ENCODE measurements around the gene GASK1A. TPM values are rescaled to one million over a fixed set of nuclear protein-coding genes. Genes with fewer than 3 reads are reported as not detected.

Gene GASK1A
- total and polyA plus RNA-seq, 2 of the 8 experiments (the other 6 are each of a cell fraction or from before 2014, with no cell fraction given) = 4.7 to 7.9 TPM

DNA sequence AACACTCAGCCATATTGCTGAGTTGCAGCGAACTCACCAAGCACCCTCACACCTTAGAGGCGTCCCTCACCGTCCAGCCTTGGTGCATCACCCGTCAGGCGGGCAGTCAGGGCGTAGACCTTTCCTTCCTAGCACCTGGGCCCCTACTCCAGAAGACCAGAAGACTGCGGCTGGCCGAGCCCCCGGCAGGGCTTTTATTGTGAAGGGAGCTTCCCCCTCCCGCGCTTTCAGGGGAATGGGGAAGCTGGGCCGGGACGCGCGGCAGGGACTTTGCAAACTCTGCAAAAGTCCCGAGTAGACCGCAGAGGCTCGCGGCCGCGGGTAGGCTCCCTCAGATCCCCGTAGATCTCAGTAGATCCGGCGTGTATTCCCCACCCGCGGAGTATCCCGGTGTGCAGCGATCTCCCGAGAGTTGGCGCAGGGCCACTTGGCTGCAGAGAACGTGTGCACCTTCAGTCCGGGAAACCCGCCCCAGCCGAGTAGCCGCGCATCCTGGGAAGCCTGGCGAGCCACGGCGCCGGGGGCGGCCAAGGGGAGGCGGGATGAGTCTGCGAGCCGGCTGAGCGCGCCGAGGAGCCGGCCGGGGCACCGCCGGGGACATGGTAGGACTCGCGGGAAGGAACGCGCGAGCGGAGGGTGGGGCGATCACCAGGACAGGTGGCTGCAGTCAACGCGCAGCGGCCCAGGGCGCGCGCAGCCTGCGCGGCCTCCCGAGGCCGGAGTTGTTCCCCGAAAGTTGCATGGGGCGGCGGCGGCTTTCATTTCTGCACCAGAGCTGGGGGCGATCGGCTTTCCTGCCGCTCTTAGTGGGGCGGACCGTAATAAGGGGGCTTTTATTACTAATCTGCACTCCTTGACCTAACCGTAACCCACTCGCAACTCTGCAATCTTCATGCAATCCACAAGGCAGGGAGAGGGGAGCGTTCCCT is at the start of gene GASK1A (continued):
- TF ChIP-seq KDM4A (IDR thresholded peaks at IDR 0.05; ENCODE audit: low read depth, low read length, severe bottlenecking) (peak; percentile 90), CHD2 (IDR thresholded peaks at IDR 0.05; ENCODE audit: low read length) (0 out of 2 replicates have a peak, but pooled peaks have one; percentile 24), TAF1 (IDR thresholded peaks at IDR 0.05; ENCODE audit: low read depth, low read length) (peak; percentile 55; the same call in 1 of the 2 replicates), RBBP5 (IDR thresholded peaks at IDR 0.05; ENCODE audit: borderline replicate concordance, low read depth, low read length) (peak; percentile 94), SIX5 (IDR thresholded peaks at IDR 0.05; ENCODE audit: low read depth, low read length) (no peak), RNF2 (IDR thresholded peaks at IDR 0.05; ENCODE audit: borderline replicate concordance, low read depth, low read length, missing control alignments, poor library complexity, severe bottlenecking) (no peak), TCF12 (IDR thresholded peaks at IDR 0.05; ENCODE audit: low read depth, low read length) (no peak), SP1 (IDR thresholded peaks at IDR 0.05; ENCODE audit: low read depth, low read length) (0 out of 2 replicates have a peak, but pooled peaks have one; percentile 38), PHF8 (conservative IDR thresholded peaks at IDR 0.05; ENCODE audit: low read depth, low read length) (peak; percentile 56), GTF2F1 (IDR thresholded peaks at IDR 0.05; ENCODE audit: borderline replicate concordance, low read depth, low read length) (no peak), BCL11A (IDR thresholded peaks at IDR 0.05; ENCODE audit: low read depth in 2 of 2, low read length in 2 of 2) (no peak), CEBPB (IDR thresholded peaks at IDR 0.05; ENCODE audit: low read depth, low read length) (no peak), FOSL1 (IDR thresholded peaks at IDR 0.05; ENCODE audit: insufficient read depth, low read depth, low read length) (no peak), NANOG (IDR thresholded peaks at IDR 0.05; ENCODE audit: insufficient read depth, low read depth, low read length, poor library complexity, severe bottlenecking) (no peak), ZNF274 (IDR thresholded peaks at IDR 0.05; ENCODE audit: borderline replicate concordance, extremely low read depth, low read length) (no peak), SUZ12 (IDR thresholded peaks at IDR 0.05; ENCODE audit: low read length) (peak; percentile 61; the same call in 1 of the 2 replicates), GABPA (IDR thresholded peaks at IDR 0.05; ENCODE audit: borderline replicate concordance, insufficient read depth, low read length) (no peak), POLR2AphosphoS5 (IDR thresholded peaks at IDR 0.05; ENCODE audit: low read depth, low read length) (no peak)
- TF ChIP-seq, protein P1, sequence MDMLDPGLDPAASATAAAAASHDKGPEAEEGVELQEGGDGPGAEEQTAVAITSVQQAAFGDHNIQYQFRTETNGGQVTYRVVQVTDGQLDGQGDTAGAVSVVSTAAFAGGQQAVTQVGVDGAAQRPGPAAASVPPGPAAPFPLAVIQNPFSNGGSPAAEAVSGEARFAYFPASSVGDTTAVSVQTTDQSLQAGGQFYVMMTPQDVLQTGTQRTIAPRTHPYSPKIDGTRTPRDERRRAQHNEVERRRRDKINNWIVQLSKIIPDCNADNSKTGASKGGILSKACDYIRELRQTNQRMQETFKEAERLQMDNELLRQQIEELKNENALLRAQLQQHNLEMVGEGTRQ (IDR thresholded peaks at IDR 0.05; ENCODE audit: low read length) = no peak
- TF ChIP-seq, protein P2, sequence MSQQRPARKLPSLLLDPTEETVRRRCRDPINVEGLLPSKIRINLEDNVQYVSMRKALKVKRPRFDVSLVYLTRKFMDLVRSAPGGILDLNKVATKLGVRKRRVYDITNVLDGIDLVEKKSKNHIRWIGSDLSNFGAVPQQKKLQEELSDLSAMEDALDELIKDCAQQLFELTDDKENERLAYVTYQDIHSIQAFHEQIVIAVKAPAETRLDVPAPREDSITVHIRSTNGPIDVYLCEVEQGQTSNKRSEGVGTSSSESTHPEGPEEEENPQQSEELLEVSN (IDR thresholded peaks at IDR 0.05) = peak; percentile 83; the same call in 1 of the 2 replicates
- TF ChIP-seq, protein P3, sequence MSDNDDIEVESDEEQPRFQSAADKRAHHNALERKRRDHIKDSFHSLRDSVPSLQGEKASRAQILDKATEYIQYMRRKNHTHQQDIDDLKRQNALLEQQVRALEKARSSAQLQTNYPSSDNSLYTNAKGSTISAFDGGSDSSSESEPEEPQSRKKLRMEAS (IDR thresholded peaks at IDR 0.05) = peak; percentile 62
